T-cell (primary cell): ENCODE data around the gene MB. TPM values are rescaled to one million over a fixed set of nuclear protein-coding genes. Genes with fewer than 3 reads are reported as not detected.

Source experiments
- ATAC-seq, 4 experiments: fragments of 200-7000 bp in 3 of 4; fragments of 150-1000 bp in 1 of 4; cut with Tn5 transposase; replicated peaks in 1 of 4; 1 replicate in 3 of 4; 2 replicates in 1 of 4; pipeline ENCODE4 v1.10.0; 2021; ENCODE audit warnings: moderate library complexity in 3 of 4, mild to moderate bottlenecking in 2 of 4, moderate number of reproducible peaks in 1 of 4
- CTCF ChIA-PET, 2 donors: fragments of 300-600 bp; sonication (Branson Sonifier 250); formaldehyde crosslinking; loops; one replicate each; lab custom pipeline; 2022; ENCODE audit warnings: antibody characterized with exemption in 2 of 2; lab: Charles Lee
- POLR2A ChIA-PET, 2 donors: fragments of 300-600 bp; sonication (Branson Sonifier 250); formaldehyde crosslinking; loops; one replicate each; lab custom pipeline; 2022; ENCODE audit warnings: antibody characterized with exemption in 2 of 2; lab: Charles Lee
- DNase-seq, 35 experiments: peaks; one replicate each; pipeline versions ENCODE4 v3.0.0 to v3.0.0-alpha.2; 2013 to 2023
- H3K27ac ChIP-seq: one replicate; pipeline ENCODE4 v1.5.1; 2013; ENCODE audit warnings: low read length
- H3K27me3 ChIP-seq, 2 experiments: replicated peaks in 1 of 2; 1 replicate in 1 of 2; 2 replicates in 1 of 2; pipeline versions ENCODE4 v1.6.1 to v1.7.0; 2013; ENCODE audit warnings: low read length in 1 of 2, mixed read lengths in 1 of 2; ENCODE audit not compliant: control insufficient read depth in 2 of 2, insufficient read depth in 2 of 2; ENCODE audit errors: extremely low read depth in 1 of 2
- H3K36me3 ChIP-seq, 2 donors: 1 replicate in 1 of 2; 2 replicates in 1 of 2; pipeline versions ENCODE4 v1.6.1 to v1.7.0; 2013; ENCODE audit warnings: low read length in 1 of 2; ENCODE audit not compliant: control insufficient read depth in 2 of 2, insufficient read depth in 1 of 2; ENCODE audit errors: extremely low read depth in 1 of 2
- H3K4me1 ChIP-seq, 2 experiments: 1 replicate in 1 of 2; 2 replicates in 1 of 2; pipeline versions ENCODE4 v1.6.1 to v1.7.0; 2013; ENCODE audit warnings: low read length in 2 of 2, mixed read lengths in 1 of 2; ENCODE audit not compliant: insufficient read depth in 2 of 2, control insufficient read depth in 1 of 2; ENCODE audit errors: extremely low read depth in 1 of 2
- H3K4me3 ChIP-seq, 2 donors: 1 replicate in 1 of 2; 2 replicates in 1 of 2; pipeline versions ENCODE4 v1.5.1 to v1.7.0; 2013; ENCODE audit warnings: mild to moderate bottlenecking in 2 of 2, low read length in 1 of 2, moderate library complexity in 1 of 2; ENCODE audit not compliant: control insufficient read depth in 1 of 2; ENCODE audit errors: extremely low read depth in 1 of 2
- H3K9me3 ChIP-seq: 2 replicates; pipeline ENCODE4 v1.7.0; 2013
- H3K27ac Mint-ChIP-seq, 2 donors: one replicate each; pipeline ENCODE4 v1.8.0; 2020 to 2021; ENCODE audit warnings: mild to moderate bottlenecking in 2 of 2, mixed read lengths in 2 of 2
- H3K27me3 Mint-ChIP-seq, 2 donors: one replicate each; pipeline ENCODE4 v1.8.0; 2021 to 2022; ENCODE audit warnings: mixed read lengths in 2 of 2
- H3K36me3 Mint-ChIP-seq: one replicate; pipeline ENCODE4 v1.8.0; 2021; ENCODE audit warnings: mixed read lengths
- H3K4me1 Mint-ChIP-seq, 3 donors: one replicate each; pipeline ENCODE4 v1.8.0; 2020 to 2022; ENCODE audit warnings: mixed read lengths in 3 of 3, mild to moderate bottlenecking in 1 of 3
- H3K4me3 Mint-ChIP-seq, 3 donors: one replicate each; pipeline ENCODE4 v1.8.0; 2020 to 2022; ENCODE audit warnings: mild to moderate bottlenecking in 3 of 3, mixed read lengths in 3 of 3, moderate library complexity in 3 of 3
- H3K9me3 Mint-ChIP-seq, 3 donors: one replicate each; pipeline ENCODE4 v1.8.0; 2020 to 2022; ENCODE audit warnings: mixed read lengths in 3 of 3
- WGBS: methylation state at CpG from one replicate; pipeline ENCODE4 v1.1.5; 2013; ENCODE audit warnings: missing lambda C conversion rate; ENCODE audit not compliant: insufficient coverage; 5-methylcytosine and 5-hydroxymethylcytosine counted together
- total RNA-seq, 35 experiments: library from RNA in 6 of 35; stranded (reverse) in 6 of 35; fragments of 120-200 nt in 1 of 35; gene quantifications; one replicate each; pipeline versions ENCODE4 v1.2.1 to v1.2.4 and lab custom pipeline; 2013 to 2026

MB gene
- total RNA-seq, 5 donors from 2014 or later (not counting 1 experiment from before 2014, with no cell fraction given): not detected

GRCh38 chr22:35618427-35619223, 1.5 kb upstream of the MB start:
- no peak overlapping the region for H3K27ac Mint-ChIP-seq
- WGBS: 100% methylated on average over 1 of the region's 1 CpG
- peaks cover 2 to 11% of the 10 kb centered on the region in 2 experiments for H3K4me1 ChIP-seq
- ATAC-seq (no peak), DNase-seq (no peak)
- ChIA-PET POLR2A (no interaction called here), CTCF (no interaction called here)
- no peaks in the 10 kb centered on the region for H3K36me3 ChIP-seq
- peaks cover 0 to 2% of the 10 kb centered on the region in 2 donors for H3K27me3 Mint-ChIP-seq
- H3K4me3 Mint-ChIP-seq: no peak overlapping the region
- no peaks in the 10 kb centered on the region for H3K9me3 ChIP-seq
- H3K27me3 ChIP-seq: peaks cover 0 to 9% of the 10 kb centered on the region in 2 experiments
- H3K36me3 Mint-ChIP-seq: no peaks in the 10 kb centered on the region
- H3K4me3 ChIP-seq: no peak overlapping the region
- peaks cover 2 to 18% (median 6%) of the 10 kb centered on the region in 3 donors for H3K4me1 Mint-ChIP-seq
- no peak overlapping the region for H3K27ac ChIP-seq
- H3K9me3 Mint-ChIP-seq: no peaks in the 10 kb centered on the region

DNA sequence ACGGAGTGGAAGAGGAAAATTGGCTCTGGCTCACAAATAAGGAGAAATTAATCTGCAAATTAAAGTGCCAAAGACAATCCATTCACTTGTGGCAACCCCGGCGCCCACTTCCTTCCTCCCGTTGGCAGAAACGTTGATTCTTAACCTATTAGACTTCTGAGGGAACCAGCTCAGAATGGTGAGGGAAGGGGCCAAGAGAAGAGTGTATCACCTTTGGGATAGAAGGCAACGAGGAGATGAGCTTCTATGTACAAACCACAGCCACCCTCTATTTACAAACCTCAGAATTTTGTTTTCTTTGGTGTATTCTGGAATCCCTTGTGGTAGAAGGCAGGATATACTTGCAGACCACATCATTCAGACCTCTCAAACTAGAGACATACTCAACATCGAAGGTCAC, 1.1 kb downstream of the MB start:
- Mint-ChIP-seq H3K4me3 (no peak overlapping the region), H3K9me3 (no peaks in the 10 kb centered on the region), H3K36me3 (no peaks in the 10 kb centered on the region), H3K27me3 (peaks cover under 1% of the 10 kb centered on the region in 2 donors), H3K4me1 (peaks cover 0 to 21% (median 4%) of the 10 kb centered on the region in 3 donors), H3K27ac (no peak overlapping the region)
- peaks cover 0 to 12% of the 10 kb centered on the region in 2 experiments for H3K27me3 ChIP-seq
- DNase-seq: no peak
- H3K4me1 ChIP-seq: peaks cover 2 to 11% of the 10 kb centered on the region in 2 experiments
- CTCF ChIA-PET: interaction anchor here in 1 of 2 donors (0.6 kb wide), 1 partner anchor 508 kb away, joined by 3 read pairs; no protein-coding TSS in a partner anchor
- POLR2A ChIA-PET: no interaction called here
- H3K9me3 ChIP-seq: no peaks in the 10 kb centered on the region
- no peak overlapping the region for H3K27ac ChIP-seq
- no peaks in the 10 kb centered on the region for H3K36me3 ChIP-seq
- no peak overlapping the region for H3K4me3 ChIP-seq
- WGBS: 33% methylated on average over 1 of the region's 7 CpGs
- peak in 2 of 4 experiments; percentile 27 to 40 for ATAC-seq

- ATAC-seq (no peak), DNase-seq (no peak)
- Mint-ChIP-seq H3K27me3 (peaks cover 4 to 5% of the 10 kb centered on the region in 2 donors), H3K9me3 (no peaks in the 10 kb centered on the region), H3K36me3 (no peaks in the 10 kb centered on the region), H3K27ac (no peak overlapping the region), H3K4me3 (no peak overlapping the region), H3K4me1 (peaks cover 0 to 21% (median 4%) of the 10 kb centered on the region in 3 donors)
- peaks cover 0 to 17% of the 10 kb centered on the region in 2 experiments for H3K27me3 ChIP-seq
- ChIA-PET CTCF (interaction anchor here in 1 of 2 donors (0.5 kb wide), 1 partner anchor 301 kb away, joined by 3 read pairs; no protein-coding TSS in a partner anchor), POLR2A (no interaction called here)
- peaks cover 2 to 11% of the 10 kb centered on the region in 2 experiments for H3K4me1 ChIP-seq
- no peaks in the 10 kb centered on the region for H3K36me3 ChIP-seq
- no peaks in the 10 kb centered on the region for H3K9me3 ChIP-seq
- WGBS: 83% methylated on average over 6 of the region's 6 CpGs
- no peak overlapping the region for H3K27ac ChIP-seq
- no peak overlapping the region for H3K4me3 ChIP-seq
These were observed 2.0 kb downstream of the MB start for GRCh38 chr22:35615156-35615555.

- ATAC-seq (no peak), DNase-seq (no peak)
- H3K27ac Mint-ChIP-seq: no peak overlapping the region
- peaks cover 4 to 9% of the 10 kb centered on the region in 2 donors for H3K27me3 Mint-ChIP-seq
- Histone ChIP-seq H3K36me3 (no peaks in the 10 kb centered on the region), H3K27ac (no peak overlapping the region), H3K4me1 (peaks cover 2 to 11% of the 10 kb centered on the region in 2 experiments), H3K27me3 (peaks cover 0 to 21% of the 10 kb centered on the region in 2 experiments), H3K9me3 (no peaks in the 10 kb centered on the region), H3K4me3 (no peak overlapping the region)
- POLR2A ChIA-PET: no interaction called here
- no peaks in the 10 kb centered on the region for H3K36me3 Mint-ChIP-seq
- no peaks in the 10 kb centered on the region for H3K9me3 Mint-ChIP-seq
- no peak overlapping the region for H3K4me3 Mint-ChIP-seq
- CTCF ChIA-PET: no interaction called here
- H3K4me1 Mint-ChIP-seq: peaks cover 0 to 21% (median 4%) of the 10 kb centered on the region in 3 donors
- WGBS: 100% methylated on average over 1 of the region's 2 CpGs
These were observed 2.7 kb downstream of the MB start for GRCh38 chr22:35614404-35614803.

DNA sequence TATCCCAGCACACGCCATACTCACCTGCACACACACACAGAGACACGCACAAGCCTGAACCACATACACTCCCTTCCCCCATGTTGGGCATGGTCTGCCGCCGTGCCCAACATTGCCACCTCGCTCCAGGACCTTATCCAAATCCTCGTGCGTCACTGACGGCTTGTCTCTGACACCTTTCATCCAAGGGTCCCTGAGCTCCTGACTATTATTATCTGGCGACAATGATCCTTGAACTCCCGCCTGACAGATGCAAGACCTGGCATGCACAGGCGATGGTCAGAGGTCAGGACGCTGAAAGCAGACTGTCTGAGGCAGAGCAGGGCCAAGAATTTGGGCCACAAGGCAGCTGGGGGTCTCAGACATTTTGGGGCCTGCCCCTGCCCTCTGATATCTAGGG, 4.2 kb downstream of the MB start:
- no peak overlapping the region for H3K4me3 Mint-ChIP-seq
- no peaks in the 10 kb centered on the region for H3K9me3 Mint-ChIP-seq
- Histone ChIP-seq H3K27ac (no peak overlapping the region), H3K27me3 (peaks cover 0 to 30% of the 10 kb centered on the region in 2 experiments), H3K4me3 (no peak overlapping the region), H3K4me1 (peaks cover 2 to 11% of the 10 kb centered on the region in 2 experiments), H3K36me3 (no peaks in the 10 kb centered on the region), H3K9me3 (no peaks in the 10 kb centered on the region)
- POLR2A ChIA-PET: no interaction called here
- WGBS: 96% methylated on average over 12 of the region's 12 CpGs
- no peak overlapping the region for H3K27ac Mint-ChIP-seq
- no peak for ATAC-seq
- H3K36me3 Mint-ChIP-seq: no peaks in the 10 kb centered on the region
- CTCF ChIA-PET: no interaction called here
- peaks cover 11 to 12% of the 10 kb centered on the region in 2 donors for H3K27me3 Mint-ChIP-seq
- peaks cover 0 to 21% (median 4%) of the 10 kb centered on the region in 3 donors for H3K4me1 Mint-ChIP-seq
- no peak for DNase-seq

DNA sequence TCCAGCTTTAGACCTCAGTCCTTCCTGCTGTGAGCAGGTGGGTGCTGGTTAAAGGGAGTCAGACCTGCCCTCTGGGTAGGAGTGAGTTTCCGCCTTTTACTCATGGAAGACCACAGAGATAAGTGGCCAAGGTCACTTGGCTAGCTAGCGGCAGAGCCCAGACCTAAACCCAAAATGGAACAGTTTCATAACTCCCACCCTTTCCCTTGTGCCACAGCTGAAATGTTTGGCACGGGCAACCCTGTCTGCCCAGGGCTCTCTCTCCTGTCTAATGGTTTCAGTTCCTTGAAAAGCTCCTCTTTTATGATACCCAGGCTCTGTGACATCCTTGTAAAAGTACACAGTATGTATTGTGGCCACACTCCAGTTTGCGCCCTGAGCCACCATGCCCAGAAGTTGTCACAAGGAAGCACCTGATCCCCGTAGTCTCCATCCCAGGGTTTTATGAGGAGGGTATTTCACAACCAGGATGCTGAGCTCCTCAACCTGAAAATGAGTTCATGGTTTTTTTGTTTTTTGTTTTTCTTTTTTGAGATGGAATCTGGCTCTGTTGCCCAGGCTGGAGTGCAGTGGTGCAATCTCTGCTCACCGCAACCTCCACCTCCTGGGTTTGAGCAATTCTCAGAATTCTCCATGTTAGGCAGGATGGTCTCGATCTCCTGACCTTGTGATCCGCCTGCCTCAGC, 5.1 kb downstream of the MB start:
- Mint-ChIP-seq H3K27ac (no peak overlapping the region), H3K27me3 (peaks cover 14 to 19% of the 10 kb centered on the region in 2 donors), H3K9me3 (no peaks in the 10 kb centered on the region), H3K4me3 (no peak overlapping the region), H3K36me3 (no peaks in the 10 kb centered on the region), H3K4me1 (peaks cover 0 to 21% (median 4%) of the 10 kb centered on the region in 3 donors)
- Histone ChIP-seq H3K4me3 (no peak overlapping the region), H3K9me3 (no peaks in the 10 kb centered on the region), H3K36me3 (no peaks in the 10 kb centered on the region), H3K27me3 (peaks cover 0 to 32% of the 10 kb centered on the region in 2 experiments), H3K27ac (no peak overlapping the region), H3K4me1 (peaks cover 2 to 11% of the 10 kb centered on the region in 2 experiments)
- ChIA-PET CTCF (interaction anchor here in 1 of 2 donors (0.6 kb wide), 1 partner anchor 753 kb away, joined by 3 read pairs; no protein-coding TSS in a partner anchor), POLR2A (interaction anchor here in 1 of 2 donors (0.5 kb wide), 1 partner anchor 15 kb away, joined by 5 read pairs; no protein-coding TSS in a partner anchor)
- 48% methylated on average over 7 of the region's 8 CpGs for WGBS
- no peak for ATAC-seq
- DNase-seq: no peak
